ENCODE results near the gene ENOX1.

Gene ENOX1

GRCh38 chr13:43544011-43544410 is 242.8 kb downstream of the ENOX1 start:
- no peak for DNase-seq
- H3K4me1 ChIP-seq (ENCODE audit: control extremely low read depth in 1 of 4, control insufficient read depth in 4 of 4, insufficient read depth in 4 of 4, low read length in 3 of 4) = peaks cover 0 to 13% (median 5%) of the 10 kb centered on the region in 4 experiments
- no peaks in the 10 kb centered on the region for H3K27me3 ChIP-seq (replicated peaks in 2 of 5; ENCODE audit: control insufficient read depth in 4 of 5, insufficient read depth in 5 of 5, low read length in 4 of 5)
- ChIA-PET POLR2A (no interaction called here), CTCF (no interaction called here)
- WGBS (ENCODE audit: insufficient coverage) = no CpG with 5 or more reads among the region's 2 CpGs
- H3K36me3 ChIP-seq (ENCODE audit: control insufficient read depth in 4 of 4, insufficient read depth in 4 of 4, low read length in 3 of 4) = no peaks in the 10 kb centered on the region
- no peak overlapping the region for H3K4me3 ChIP-seq (ENCODE audit: control insufficient read depth in 1 of 7, extremely low read depth in 1 of 7, insufficient read depth in 4 of 7, low read depth in 2 of 7, low read length in 6 of 7)
- H3K9me3 ChIP-seq (ENCODE audit: control extremely low read depth in 1 of 5, control insufficient read depth in 4 of 5, insufficient read depth in 2 of 5, low read depth in 1 of 5, low read length in 4 of 5) = peaks cover 0 to 3% (median 0%) of the 10 kb centered on the region in 5 experiments
- no peak overlapping the region for H3K27ac ChIP-seq (ENCODE audit: insufficient read depth in 1 of 2, low read depth in 1 of 2, low read length in 2 of 2, poor library complexity in 1 of 2, severe bottlenecking in 2 of 2)

GRCh38 chr13:43543331-43543730 is 243.4 kb downstream of the ENOX1 start:
- POLR2A ChIA-PET = no interaction called here
- CTCF ChIA-PET = no interaction called here
- Histone ChIP-seq H3K4me1 (ENCODE audit: control extremely low read depth in 1 of 4, control insufficient read depth in 4 of 4, insufficient read depth in 4 of 4, low read length in 3 of 4) (peaks cover 0 to 13% (median 5%) of the 10 kb centered on the region in 4 experiments), H3K4me3 (ENCODE audit: control insufficient read depth in 1 of 7, extremely low read depth in 1 of 7, insufficient read depth in 4 of 7, low read depth in 2 of 7, low read length in 6 of 7) (no peak overlapping the region), H3K9me3 (ENCODE audit: control extremely low read depth in 1 of 5, control insufficient read depth in 4 of 5, insufficient read depth in 2 of 5, low read depth in 1 of 5, low read length in 4 of 5) (peaks cover 0 to 4% (median 4%) of the 10 kb centered on the region in 5 experiments), H3K27me3 (replicated peaks in 2 of 5; ENCODE audit: control insufficient read depth in 4 of 5, insufficient read depth in 5 of 5, low read length in 4 of 5) (no peaks in the 10 kb centered on the region), H3K27ac (ENCODE audit: insufficient read depth in 1 of 2, low read depth in 1 of 2, low read length in 2 of 2, poor library complexity in 1 of 2, severe bottlenecking in 2 of 2) (no peak overlapping the region), H3K36me3 (ENCODE audit: control insufficient read depth in 4 of 4, insufficient read depth in 4 of 4, low read length in 3 of 4) (no peaks in the 10 kb centered on the region)
- WGBS (ENCODE audit: insufficient coverage) = no CpG with 5 or more reads among the region's 2 CpGs
- no peak for DNase-seq

- POLR2A ChIA-PET = no interaction called here
- DNase-seq = peak in 1 of 3 donors; percentile 10
Observed at GRCh38 chr13:43537124-43537523, 249.6 kb downstream of the ENOX1 start.

GRCh38 chr13:43529796-43530195 is 257.0 kb downstream of the ENOX1 start:
- Histone ChIP-seq H3K4me3 (ENCODE audit: control insufficient read depth in 1 of 7, extremely low read depth in 1 of 7, insufficient read depth in 4 of 7, low read depth in 2 of 7, low read length in 6 of 7) (no peak overlapping the region), H3K27me3 (replicated peaks in 2 of 5; ENCODE audit: control insufficient read depth in 4 of 5, insufficient read depth in 5 of 5, low read length in 4 of 5) (no peaks in the 10 kb centered on the region), H3K9me3 (ENCODE audit: control extremely low read depth in 1 of 5, control insufficient read depth in 4 of 5, insufficient read depth in 2 of 5, low read depth in 1 of 5, low read length in 4 of 5) (no peaks in the 10 kb centered on the region), H3K36me3 (ENCODE audit: control insufficient read depth in 4 of 4, insufficient read depth in 4 of 4, low read length in 3 of 4) (no peaks in the 10 kb centered on the region), H3K27ac (ENCODE audit: insufficient read depth in 1 of 2, low read depth in 1 of 2, low read length in 2 of 2, poor library complexity in 1 of 2, severe bottlenecking in 2 of 2) (no peak overlapping the region), H3K4me1 (ENCODE audit: control extremely low read depth in 1 of 4, control insufficient read depth in 4 of 4, insufficient read depth in 4 of 4, low read length in 3 of 4) (no peaks in the 10 kb centered on the region)
- DNase-seq = no peak
- CTCF ChIA-PET = no interaction called here
- POLR2A ChIA-PET = no interaction called here

More at GRCh38 chr13:43537124-43537523, 249.6 kb downstream of the ENOX1 start:
- no peaks in the 10 kb centered on the region for H3K4me1 ChIP-seq (ENCODE audit: control extremely low read depth in 1 of 4, control insufficient read depth in 4 of 4, insufficient read depth in 4 of 4, low read length in 3 of 4)
- H3K27ac ChIP-seq (ENCODE audit: insufficient read depth in 1 of 2, low read depth in 1 of 2, low read length in 2 of 2, poor library complexity in 1 of 2, severe bottlenecking in 2 of 2) = no peak overlapping the region
- CTCF ChIA-PET = interaction anchor here (1.1 kb wide), 1 partner anchor 19 kb away, joined by 3 read pairs; no protein-coding TSS in a partner anchor
- peaks cover 0 to 4% (median 4%) of the 10 kb centered on the region in 5 experiments for H3K9me3 ChIP-seq (ENCODE audit: control extremely low read depth in 1 of 5, control insufficient read depth in 4 of 5, insufficient read depth in 2 of 5, low read depth in 1 of 5, low read length in 4 of 5)
- H3K27me3 ChIP-seq (replicated peaks in 2 of 5; ENCODE audit: control insufficient read depth in 4 of 5, insufficient read depth in 5 of 5, low read length in 4 of 5) = no peaks in the 10 kb centered on the region
- H3K36me3 ChIP-seq (ENCODE audit: control insufficient read depth in 4 of 4, insufficient read depth in 4 of 4, low read length in 3 of 4) = no peaks in the 10 kb centered on the region
- no peak overlapping the region for H3K4me3 ChIP-seq (ENCODE audit: control insufficient read depth in 1 of 7, extremely low read depth in 1 of 7, insufficient read depth in 4 of 7, low read depth in 2 of 7, low read length in 6 of 7)
- WGBS (ENCODE audit: insufficient coverage) = 100% methylated on average over 1 of the region's 2 CpGs

GRCh38 chr13:43528992-43529391 is 257.8 kb downstream of the ENOX1 start:
- ChIA-PET CTCF (no interaction called here), POLR2A (no interaction called here)
- Histone ChIP-seq H3K36me3 (ENCODE audit: control insufficient read depth in 4 of 4, insufficient read depth in 4 of 4, low read length in 3 of 4) (no peaks in the 10 kb centered on the region), H3K9me3 (ENCODE audit: control extremely low read depth in 1 of 5, control insufficient read depth in 4 of 5, insufficient read depth in 2 of 5, low read depth in 1 of 5, low read length in 4 of 5) (no peaks in the 10 kb centered on the region), H3K27me3 (replicated peaks in 2 of 5; ENCODE audit: control insufficient read depth in 4 of 5, insufficient read depth in 5 of 5, low read length in 4 of 5) (no peaks in the 10 kb centered on the region), H3K27ac (ENCODE audit: insufficient read depth in 1 of 2, low read depth in 1 of 2, low read length in 2 of 2, poor library complexity in 1 of 2, severe bottlenecking in 2 of 2) (no peak overlapping the region), H3K4me3 (ENCODE audit: control insufficient read depth in 1 of 7, extremely low read depth in 1 of 7, insufficient read depth in 4 of 7, low read depth in 2 of 7, low read length in 6 of 7) (no peak overlapping the region), H3K4me1 (ENCODE audit: control extremely low read depth in 1 of 4, control insufficient read depth in 4 of 4, insufficient read depth in 4 of 4, low read length in 3 of 4) (no peaks in the 10 kb centered on the region)
- 95% methylated on average over 2 of the region's 6 CpGs for WGBS (ENCODE audit: insufficient coverage)
- no peak for DNase-seq

GRCh38 chr13:43522788-43523187 is 264.0 kb downstream of the ENOX1 start:
- H3K4me1 ChIP-seq (ENCODE audit: control extremely low read depth in 1 of 4, control insufficient read depth in 4 of 4, insufficient read depth in 4 of 4, low read length in 3 of 4) = no peaks in the 10 kb centered on the region
- H3K27ac ChIP-seq (ENCODE audit: insufficient read depth in 1 of 2, low read depth in 1 of 2, low read length in 2 of 2, poor library complexity in 1 of 2, severe bottlenecking in 2 of 2) = no peak overlapping the region
- H3K4me3 ChIP-seq (ENCODE audit: control insufficient read depth in 1 of 7, extremely low read depth in 1 of 7, insufficient read depth in 4 of 7, low read depth in 2 of 7, low read length in 6 of 7) = no peak overlapping the region
- H3K36me3 ChIP-seq (ENCODE audit: control insufficient read depth in 4 of 4, insufficient read depth in 4 of 4, low read length in 3 of 4) = no peaks in the 10 kb centered on the region
- ChIA-PET POLR2A (no interaction called here), CTCF (no interaction called here)
- no peaks in the 10 kb centered on the region for H3K27me3 ChIP-seq (replicated peaks in 2 of 5; ENCODE audit: control insufficient read depth in 4 of 5, insufficient read depth in 5 of 5, low read length in 4 of 5)
- DNase-seq = no peak
- H3K9me3 ChIP-seq (ENCODE audit: control extremely low read depth in 1 of 5, control insufficient read depth in 4 of 5, insufficient read depth in 2 of 5, low read depth in 1 of 5, low read length in 4 of 5) = no peaks in the 10 kb centered on the region

- Histone ChIP-seq H3K36me3 (ENCODE audit: control insufficient read depth in 4 of 4, insufficient read depth in 4 of 4, low read length in 3 of 4) (no peaks in the 10 kb centered on the region), H3K4me3 (ENCODE audit: control insufficient read depth in 1 of 7, extremely low read depth in 1 of 7, insufficient read depth in 4 of 7, low read depth in 2 of 7, low read length in 6 of 7) (no peak overlapping the region), H3K27ac (ENCODE audit: insufficient read depth in 1 of 2, low read depth in 1 of 2, low read length in 2 of 2, poor library complexity in 1 of 2, severe bottlenecking in 2 of 2) (no peak overlapping the region), H3K9me3 (ENCODE audit: control extremely low read depth in 1 of 5, control insufficient read depth in 4 of 5, insufficient read depth in 2 of 5, low read depth in 1 of 5, low read length in 4 of 5) (no peaks in the 10 kb centered on the region), H3K4me1 (ENCODE audit: control extremely low read depth in 1 of 4, control insufficient read depth in 4 of 4, insufficient read depth in 4 of 4, low read length in 3 of 4) (peaks cover 0 to 2% (median 0%) of the 10 kb centered on the region in 4 experiments), H3K27me3 (replicated peaks in 2 of 5; ENCODE audit: control insufficient read depth in 4 of 5, insufficient read depth in 5 of 5, low read length in 4 of 5) (no peaks in the 10 kb centered on the region)
- DNase-seq = no peak
- ChIA-PET POLR2A (no interaction called here), CTCF (no interaction called here)
- 93% methylated on average over 4 of the region's 5 CpGs for WGBS (ENCODE audit: insufficient coverage)
Observed at GRCh38 chr13:43520351-43520750, 266.4 kb downstream of the ENOX1 start.
